ENCODE results near the gene SERPINA3.

Gene SERPINA3

DNA sequence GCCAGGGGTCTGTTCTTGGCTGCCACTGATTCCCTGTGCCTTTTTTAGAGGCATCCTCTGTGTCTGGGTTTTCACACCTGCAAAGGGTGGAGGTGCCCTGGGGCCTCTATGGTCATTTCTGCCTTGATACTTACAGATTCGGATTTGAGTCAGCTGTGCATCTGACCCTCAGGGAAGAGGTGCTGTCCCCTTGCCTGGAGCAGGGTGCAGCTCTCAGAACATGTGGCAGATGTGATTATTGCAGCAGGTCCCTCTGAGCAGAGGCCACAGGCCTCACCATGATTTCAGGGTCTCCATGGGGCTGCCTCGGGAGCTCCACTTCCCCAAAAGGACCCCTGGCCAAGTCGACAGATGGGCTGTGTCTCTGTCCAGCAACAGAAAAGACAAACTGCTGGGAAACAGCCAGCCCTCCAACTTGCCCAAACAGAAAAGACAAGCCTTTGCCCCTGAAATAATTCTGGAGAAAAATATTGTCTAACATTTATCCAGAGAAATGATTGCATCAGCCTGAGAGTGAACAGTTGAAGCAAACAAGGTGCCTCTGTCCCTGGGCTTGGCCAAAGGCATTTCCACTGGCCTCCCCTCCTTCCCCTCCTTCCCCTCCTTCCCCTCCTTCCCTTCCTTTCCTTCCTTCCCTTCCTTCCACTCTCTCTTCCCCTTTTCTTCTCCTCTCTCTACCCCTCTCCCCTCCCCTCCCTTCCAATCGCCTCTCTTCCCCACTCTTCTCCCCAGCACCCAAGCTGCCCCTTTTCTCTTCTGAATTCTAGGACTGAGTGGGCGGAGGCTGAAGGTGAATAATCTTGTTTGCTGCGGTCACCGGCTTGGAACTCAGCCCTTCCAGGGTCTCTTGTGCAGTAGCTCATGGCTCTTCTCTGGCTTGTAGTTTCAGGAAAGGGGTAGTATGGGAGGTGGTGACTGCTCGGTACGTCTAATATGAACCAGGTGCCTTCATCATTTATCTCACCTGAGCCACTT lies 676 bp downstream of the SERPINA3 start:
- DNase-seq (ENCODE audit: low read depth in 2 of 3, low spot score in 1 of 3): no peak

DNA sequence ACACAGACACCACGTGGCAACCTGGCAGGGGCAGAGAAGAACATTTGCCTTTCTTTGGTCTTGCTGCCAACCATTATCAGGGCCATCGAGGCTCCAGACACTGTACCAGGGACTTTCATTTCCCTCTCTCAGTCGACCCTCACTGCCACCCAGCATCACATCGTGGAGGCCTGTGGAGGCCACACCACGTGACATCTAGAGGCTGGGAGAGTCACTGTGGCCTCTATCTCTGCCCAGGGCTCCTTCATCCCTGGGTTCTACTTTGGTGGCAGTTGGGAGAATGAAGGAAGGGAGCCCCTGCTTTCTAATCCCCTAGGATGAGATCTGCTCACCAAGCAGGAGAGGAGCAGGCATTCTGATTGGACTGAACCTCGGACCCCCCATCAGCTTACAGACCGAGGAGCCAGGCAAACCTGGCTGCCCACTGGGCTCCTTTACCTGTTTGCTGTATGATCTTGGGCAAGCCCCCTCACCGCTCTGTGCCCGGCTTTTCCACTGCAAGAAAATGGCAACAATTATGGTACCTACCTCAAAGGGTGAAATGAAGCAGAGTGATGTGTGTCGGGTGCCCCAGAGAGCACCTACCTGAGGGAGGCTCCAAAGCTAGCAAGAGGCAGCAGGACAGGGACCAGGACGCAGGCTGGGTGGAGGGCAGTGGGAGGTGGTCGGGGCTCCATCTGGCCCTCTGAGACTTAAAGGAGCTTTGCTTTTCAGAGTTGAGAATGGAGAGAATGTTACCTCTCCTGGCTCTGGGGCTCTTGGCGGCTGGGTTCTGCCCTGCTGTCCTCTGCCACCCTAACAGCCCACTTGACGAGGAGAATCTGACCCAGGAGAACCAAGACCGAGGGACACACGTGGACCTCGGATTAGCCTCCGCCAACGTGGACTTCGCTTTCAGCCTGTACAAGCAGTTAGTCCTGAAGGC lies 1.8 kb downstream of the SERPINA3 start:
- no peak for DNase-seq (ENCODE audit: low read depth in 2 of 3, low spot score in 1 of 3)

DNA sequence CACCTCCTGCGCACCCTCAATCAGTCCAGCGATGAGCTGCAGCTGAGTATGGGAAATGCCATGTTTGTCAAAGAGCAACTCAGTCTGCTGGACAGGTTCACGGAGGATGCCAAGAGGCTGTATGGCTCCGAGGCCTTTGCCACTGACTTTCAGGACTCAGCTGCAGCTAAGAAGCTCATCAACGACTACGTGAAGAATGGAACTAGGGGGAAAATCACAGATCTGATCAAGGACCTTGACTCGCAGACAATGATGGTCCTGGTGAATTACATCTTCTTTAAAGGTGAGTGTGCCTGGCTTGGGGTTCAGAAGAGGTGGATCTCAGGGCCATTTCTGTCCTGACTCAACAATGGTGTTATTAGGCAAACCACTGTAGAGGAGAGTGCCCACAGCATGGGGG lies 2.6 kb downstream of the SERPINA3 start:
- no peak for DNase-seq (ENCODE audit: low read depth in 2 of 3, low spot score in 1 of 3)

DNA sequence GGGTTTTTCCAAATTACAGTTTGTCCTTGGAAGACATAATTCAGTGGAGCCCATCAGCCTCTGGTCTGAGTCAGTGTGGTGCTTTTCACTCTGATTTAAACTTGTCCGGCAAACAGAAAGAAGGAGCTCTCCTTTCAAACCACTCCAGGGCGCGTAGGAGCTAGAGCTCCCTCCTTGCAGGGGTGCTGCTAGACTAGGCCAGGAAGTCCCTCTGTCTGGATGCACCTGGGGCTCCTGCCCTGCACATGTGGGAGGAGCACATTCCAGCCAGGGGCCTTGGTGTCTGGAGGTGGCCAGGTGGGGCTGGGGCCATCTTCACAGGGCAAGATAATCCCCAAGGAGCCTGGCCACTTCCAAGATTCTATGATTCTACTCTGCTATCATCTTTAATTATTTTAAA lies 3.1 kb downstream of the SERPINA3 start:
- no peak for DNase-seq (ENCODE audit: low read depth in 2 of 3, low spot score in 1 of 3)

DNA sequence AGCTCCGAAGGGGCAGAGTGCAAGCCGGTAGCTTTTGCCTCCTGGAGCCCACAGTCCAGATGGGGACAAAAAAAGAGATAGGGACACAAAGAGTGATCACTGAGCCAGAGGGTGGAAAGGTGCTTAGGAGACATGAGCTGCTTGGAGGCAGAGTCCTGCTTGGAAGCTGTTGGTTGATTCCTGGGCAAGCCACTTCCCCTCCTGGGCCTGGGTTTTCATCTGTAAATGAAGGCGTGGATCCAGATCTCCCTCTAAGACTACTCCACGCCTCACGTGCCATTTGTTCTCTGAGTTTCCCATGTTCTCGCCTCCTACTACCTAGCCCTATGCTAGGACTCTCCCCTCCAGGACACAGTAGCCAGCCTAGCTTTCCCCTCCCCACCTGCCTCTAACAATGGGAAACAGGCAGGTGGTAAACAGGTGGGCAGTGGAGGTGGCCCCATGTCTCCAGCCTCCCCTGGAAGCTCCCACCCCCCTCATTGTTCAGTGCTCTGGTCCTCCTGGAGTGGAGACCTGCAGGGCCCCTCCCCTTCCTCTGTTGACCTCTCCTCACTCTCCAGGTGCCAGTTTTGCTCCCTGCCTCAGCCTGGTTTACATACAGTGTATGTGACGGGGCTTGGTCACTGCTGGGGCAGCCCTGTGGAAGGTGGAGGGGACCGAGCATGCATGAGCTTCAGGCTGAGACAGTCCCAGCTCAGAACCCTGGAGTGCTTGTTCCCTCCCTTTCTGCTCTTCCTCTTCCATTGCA lies 3.8 kb downstream of the SERPINA3 start:
- DNase-seq (ENCODE audit: low read depth in 2 of 3, low spot score in 1 of 3): no peak

DNA sequence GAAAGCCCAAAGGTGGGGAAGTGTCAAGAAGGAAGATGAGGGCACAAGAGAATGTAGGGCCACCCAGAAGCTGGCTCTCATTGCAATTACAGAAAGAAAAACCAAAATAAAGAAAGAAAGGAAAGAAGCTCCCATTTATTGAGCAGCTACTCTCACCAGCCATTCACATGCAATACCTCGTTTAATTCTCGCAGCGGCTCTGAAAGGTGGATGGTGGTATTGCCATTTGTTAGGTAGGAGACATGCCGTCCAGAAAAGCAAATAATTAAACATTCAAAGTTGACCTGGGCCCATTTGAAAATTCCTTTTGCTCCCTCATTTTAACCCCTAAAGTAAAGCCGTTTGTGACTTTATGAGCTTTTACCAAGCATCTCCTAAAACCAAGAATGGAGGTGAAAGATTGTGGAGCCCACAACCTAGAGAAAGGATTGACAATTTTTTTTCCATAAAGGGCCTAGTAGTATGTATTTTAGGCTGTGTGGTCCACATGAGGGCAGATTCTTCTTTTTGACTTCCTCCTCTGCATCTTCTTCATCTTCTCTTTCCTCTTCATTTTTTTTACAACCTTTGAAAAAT lies 5.3 kb downstream of the SERPINA3 start:
- no peak for DNase-seq (ENCODE audit: low read depth in 2 of 3, low spot score in 1 of 3)

DNA sequence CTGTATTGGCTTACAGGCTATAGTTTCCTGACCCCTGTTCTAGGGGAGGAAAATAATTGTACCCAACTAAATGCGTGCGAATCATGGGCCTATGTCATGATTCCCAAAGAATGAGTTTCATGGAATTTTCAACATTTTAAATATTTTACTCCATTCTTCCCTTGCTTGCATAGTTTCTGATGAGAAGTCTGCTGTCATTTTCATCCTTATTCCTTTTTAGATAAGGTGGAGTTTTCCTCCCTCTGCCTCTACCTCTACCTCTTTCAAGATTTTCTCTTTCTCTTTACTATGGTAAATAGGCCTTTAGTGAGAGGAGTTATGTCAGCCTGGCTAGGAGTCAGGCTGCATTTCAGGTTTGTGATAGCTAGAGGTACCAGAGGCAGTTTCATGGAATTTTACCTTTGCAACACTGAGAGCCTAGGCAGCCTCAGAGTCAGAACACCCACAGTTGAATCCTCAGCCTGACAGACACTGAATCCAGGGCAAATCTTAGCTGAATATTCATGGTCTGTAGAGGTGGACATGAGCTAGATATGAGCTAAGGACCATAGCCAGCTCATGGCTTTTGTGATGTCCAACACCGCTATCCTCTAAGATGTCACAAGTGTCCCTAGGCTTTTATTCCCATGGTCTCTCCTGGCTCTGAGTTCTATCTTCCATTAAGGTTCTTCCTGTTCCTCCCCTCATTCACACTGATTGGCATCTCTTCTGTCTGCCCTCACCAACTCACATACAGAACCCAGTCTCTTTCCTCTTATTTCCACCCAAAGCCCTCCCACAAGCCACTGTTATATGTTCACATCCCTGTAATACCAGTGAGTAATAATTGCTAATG lies 6.0 kb downstream of the SERPINA3 start:
- DNase-seq (ENCODE audit: low read depth in 2 of 3, low spot score in 1 of 3): no peak

DNA sequence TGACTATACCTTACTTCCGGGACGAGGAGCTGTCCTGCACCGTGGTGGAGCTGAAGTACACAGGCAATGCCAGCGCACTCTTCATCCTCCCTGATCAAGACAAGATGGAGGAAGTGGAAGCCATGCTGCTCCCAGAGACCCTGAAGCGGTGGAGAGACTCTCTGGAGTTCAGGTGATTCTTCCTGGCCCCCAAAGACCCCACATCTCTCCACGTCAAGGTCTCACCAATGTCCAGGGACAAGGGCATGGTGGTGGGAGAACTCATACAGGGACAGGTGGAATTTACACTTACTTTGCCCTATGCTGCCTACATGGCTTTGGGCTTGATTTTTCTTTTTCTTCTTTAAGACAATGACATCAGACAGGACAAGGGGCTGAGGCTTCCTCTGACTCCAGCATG lies 7.1 kb downstream of the SERPINA3 start:
- DNase-seq (ENCODE audit: low read depth in 2 of 3, low spot score in 1 of 3): no peak

DNA sequence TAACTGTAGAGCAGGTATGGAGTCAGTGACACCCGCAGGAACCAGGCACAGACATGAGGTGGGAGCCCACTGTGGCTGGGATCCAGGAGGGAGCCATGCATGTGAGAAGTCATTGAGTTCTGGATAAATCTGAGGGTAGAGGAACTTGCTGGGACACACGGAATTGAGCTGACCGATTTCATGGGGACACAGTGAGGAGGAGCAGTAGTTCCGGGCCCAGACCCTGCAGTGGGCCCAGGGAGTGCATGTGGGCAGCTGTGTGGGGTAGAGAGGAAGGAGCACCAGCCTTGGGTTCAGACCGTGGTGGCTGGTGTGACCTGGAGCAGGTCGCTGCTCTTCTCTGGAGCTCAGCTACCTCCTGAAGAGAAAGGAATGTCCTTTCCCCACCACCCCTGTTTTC lies 8.4 kb downstream of the SERPINA3 start:
- DNase-seq (ENCODE audit: low read depth in 2 of 3, low spot score in 1 of 3): no peak

DNA sequence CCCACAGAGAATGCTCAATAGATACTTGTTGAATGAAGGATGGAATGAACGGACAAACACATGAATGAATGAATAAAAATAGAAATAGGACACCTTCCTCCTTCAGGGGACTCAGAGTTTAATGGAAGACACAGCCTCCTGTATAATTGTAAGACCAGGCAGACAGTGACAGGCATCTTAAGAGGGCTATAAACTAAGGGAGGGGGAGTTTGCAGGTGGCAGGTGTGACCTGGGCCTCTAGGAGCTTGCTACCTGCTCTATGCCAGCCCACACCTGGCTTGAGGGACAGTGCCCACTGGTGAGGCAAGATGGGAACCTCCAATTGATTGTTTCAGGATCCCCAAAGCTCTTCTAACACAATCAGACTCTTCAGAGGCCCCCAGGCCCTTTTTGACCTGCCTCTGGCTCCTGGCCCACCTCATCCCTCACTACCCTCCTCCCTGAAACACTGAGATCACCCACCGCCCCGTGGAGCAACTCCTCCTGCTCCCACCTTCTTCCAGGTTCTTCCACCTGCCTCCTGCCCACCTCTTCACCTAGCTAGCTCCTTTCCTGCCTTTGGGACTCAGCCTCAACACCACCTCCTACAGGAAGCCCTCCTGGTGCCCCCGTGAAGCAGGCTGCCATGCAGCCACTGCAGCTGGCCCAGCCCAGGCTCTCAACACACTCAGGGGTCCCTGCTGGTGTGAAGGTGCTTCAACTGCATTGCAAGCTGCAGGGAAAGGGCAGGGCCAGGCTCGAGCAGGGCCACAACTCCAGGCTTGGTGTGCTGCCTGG lies 9.4 kb downstream of the SERPINA3 start:
- DNase-seq (ENCODE audit: low read depth in 2 of 3, low spot score in 1 of 3): no peak

DNA sequence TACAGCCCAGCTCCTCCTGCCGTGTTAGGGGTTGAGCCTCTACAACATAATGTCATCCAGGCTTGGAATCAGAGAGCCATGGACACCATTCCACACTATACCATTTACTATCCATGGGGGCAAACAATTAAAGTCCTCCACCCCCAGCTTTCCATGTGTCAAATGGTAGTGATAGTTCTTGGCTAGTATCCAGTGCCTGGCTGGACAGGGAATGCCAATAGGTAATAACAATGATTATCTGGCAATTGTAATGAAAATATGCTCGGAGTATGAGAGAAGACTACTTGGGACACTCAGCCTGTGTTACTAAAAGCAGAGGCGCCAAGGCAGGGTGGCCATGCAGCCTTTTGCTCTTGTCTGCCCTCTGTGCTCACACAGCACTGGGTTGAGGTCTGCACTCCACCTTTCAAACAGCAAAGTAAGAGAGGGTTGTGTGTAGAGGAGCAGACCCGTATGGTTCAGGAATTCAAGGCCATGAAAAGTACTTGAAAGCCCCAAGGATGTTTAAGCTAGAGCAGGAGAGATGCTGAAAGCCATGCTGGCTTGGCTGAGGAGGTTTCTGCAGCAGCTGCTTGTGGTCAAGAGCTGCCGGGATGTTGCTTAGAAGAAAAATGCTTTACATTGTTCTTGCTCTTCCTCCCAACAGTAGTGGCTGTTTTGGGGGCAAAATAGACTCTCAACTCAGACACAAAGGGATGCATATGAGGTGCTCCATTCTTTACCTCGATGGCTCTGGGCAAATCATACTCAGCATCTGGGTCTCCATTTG lies 10.6 kb downstream of the SERPINA3 start:
- no peak for DNase-seq (ENCODE audit: low read depth in 2 of 3, low spot score in 1 of 3)

DNA sequence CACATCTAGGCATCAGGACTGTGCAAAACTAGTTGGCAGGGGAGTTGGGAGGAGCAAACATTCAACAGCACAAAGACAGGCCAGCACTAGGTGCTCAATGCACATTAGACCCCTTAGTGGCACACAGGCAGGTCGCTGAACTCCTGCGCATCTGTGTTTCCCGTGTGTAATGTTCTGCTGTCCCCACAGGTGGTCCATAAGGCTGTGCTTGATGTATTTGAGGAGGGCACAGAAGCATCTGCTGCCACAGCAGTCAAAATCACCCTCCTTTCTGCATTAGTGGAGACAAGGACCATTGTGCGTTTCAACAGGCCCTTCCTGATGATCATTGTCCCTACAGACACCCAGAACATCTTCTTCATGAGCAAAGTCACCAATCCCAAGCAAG lies 11.2 kb downstream of the SERPINA3 start:
- no peak for DNase-seq (ENCODE audit: low read depth in 2 of 3, low spot score in 1 of 3)

DNA sequence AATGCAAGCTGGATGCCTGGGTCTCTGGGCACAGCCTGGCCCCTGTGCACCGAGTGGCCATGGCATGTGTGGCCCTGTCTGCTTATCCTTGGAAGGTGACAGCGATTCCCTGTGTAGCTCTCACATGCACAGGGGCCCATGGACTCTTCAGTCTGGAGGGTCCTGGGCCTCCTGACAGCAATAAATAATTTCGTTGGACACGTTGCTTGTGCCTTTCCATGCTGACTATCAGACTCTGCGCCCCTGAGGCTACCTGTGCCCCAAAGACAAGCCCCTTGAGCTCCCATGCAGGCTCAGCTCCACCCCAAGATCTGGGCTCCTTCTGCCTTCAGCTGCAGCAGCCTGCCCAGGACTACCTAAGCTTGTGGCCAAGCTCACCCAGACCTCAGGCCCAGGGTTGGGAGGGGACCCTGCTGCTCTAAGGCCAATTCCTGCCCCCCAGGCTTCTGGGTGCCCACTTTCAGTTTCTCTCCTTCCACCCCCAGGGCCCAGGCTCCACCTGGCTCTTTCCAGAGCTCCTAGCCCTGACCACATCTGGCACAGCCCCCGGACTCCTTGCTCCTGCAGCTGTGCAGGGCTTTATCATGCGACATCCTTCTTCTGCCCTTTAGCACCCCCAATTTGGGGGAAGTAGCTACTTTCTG lies 11.8 kb downstream of the SERPINA3 start:
- no peak for DNase-seq (ENCODE audit: low read depth in 2 of 3, low spot score in 1 of 3)

DNA sequence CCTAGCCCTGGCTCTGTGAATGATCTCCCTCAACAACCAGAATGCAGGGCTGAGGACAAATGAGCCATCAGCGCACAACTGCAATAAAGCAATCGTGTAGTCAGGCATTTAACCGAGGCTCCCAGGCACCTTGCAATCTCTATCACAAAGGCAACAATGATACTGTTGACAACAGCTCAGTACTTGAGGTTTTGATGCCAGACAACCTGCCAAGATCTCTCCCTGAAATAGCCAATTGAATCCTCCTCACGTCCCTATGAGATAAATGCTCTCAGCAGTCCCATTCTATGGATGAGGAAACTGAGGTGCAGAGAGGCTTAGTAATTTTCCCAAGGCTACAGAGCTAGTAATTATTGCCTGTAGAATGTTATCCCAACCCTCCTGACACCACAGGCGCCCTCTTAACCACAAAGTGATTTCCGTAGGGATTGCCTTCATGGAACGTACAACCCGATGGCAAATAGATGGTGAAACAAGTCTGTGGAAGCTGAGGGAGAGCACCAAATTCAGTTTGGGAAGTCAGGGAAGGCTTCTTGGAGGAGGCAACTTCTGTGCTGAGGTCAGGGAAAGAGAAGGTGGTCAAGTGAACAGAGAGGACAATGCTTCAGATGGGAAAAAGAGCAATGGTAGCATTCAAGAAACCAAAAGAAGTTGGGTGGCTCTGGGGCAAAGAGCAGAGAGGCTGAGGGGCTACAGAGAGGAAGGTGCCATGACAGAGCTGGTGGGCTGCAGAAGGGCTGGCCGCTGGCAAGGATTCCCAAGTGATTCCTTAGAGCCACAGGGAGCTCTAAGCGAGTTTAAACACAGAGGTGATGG lies 12.6 kb downstream of the SERPINA3 start:
- no peak for DNase-seq (ENCODE audit: low read depth in 2 of 3, low spot score in 1 of 3)

DNA sequence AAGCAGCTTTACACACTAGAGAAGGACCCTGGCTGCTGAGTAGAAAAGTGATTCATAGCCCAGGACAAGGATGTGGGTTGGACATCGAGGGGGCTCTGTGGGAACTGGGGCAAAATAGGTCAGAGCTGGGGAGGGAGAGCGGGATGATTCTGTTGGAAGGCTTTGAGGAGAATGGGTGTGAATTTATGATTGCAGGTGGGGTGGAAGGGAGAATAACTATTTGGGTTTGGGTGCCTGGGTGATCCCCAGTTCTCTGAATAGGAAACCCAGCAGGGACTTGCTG lies 13.1 kb downstream of the SERPINA3 start:
- DNase-seq (ENCODE audit: low read depth in 2 of 3, low spot score in 1 of 3): no peak

DNA sequence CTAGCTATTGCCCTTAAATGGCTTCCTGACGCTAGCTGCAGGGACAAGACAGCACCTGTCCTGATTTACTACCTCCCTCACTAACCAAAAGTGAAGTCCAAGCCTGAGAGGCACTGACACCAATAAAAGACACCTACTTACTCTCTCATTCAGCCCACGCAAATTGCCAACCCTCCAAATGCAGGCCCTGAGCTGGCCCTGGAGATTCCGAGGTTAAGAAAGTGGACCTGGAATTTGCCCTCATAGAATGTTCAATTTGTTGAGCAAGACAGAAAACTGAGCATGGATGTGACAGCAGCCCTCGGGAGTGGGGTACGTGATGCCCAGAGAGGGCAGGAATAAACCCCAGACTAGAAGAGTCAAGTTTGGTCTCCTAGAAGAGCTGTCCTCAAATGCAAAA lies 16.4 kb downstream of the SERPINA3 start:
- DNase-seq (ENCODE audit: low read depth in 2 of 3, low spot score in 1 of 3): no peak

DNA sequence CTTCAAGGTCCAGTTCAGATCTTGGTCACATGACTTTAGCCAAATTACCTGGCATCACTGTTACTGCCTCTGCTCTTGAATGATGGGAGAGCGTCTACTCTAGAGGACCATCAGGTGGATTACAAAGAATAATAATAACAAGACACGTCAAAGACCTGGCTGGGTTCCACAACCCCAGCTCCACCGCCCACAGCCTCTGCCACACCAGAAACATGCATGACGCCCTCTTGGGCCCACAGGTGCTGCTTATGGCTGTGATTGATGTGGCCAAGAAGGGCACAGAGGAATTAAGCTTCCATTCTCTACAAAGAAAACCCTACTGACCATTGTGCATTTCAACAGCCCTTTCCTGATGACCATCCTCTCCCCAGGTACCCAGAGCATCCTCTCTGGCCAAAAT lies 18.2 kb downstream of the SERPINA3 start:
- DNase-seq (ENCODE audit: low read depth in 2 of 3, low spot score in 1 of 3): no peak
